K562 (cell line): ENCODE results near the gene NTN4. TPM values are rescaled to one million over a fixed set of nuclear protein-coding genes. Genes with fewer than 3 reads are reported as not detected.

ENCODE experiments used
- ATAC-seq: fragments of 200-7000 bp; cut with Tn5 transposase; 3 replicates; pipeline ENCODE4 v1.9.1; 2020; ENCODE audit warnings: moderate library complexity
- BruUV-seq: library from RNA; stranded (reverse); fragments of 400-500 nt; replicated peaks from 2 replicates; lab custom pipeline; 2021; lab: Mats Ljungman, UMichigan
- CTCF ChIA-PET: fragments of 300-600 bp; formaldehyde crosslinking; extraction: SDS; loops from one replicate; lab custom pipeline; 2021; ENCODE audit warnings: low intra/inter-chr PET ratio; lab: Yijun Ruan, JAX
- POLR2A ChIA-PET: fragments of 300-600, 350-650 bp; sonication (Branson Sonifier 250); formaldehyde crosslinking; extraction: SDS; loops from one replicate; lab custom pipeline; 2021; ENCODE audit warnings: antibody characterized with exemption, inconsistent platforms; lab: Yijun Ruan, JAX
- DNase-seq, 4 experiments: peaks; one replicate each; pipeline versions ENCODE4 v3.0.0 to v3.0.0-alpha.2; 2011 to 2018; ENCODE audit warnings: low spot score in 3 of 4, mixed read lengths in 3 of 4; ENCODE audit errors: extremely low read depth in 1 of 4
- FAIRE-seq: peaks from 2 replicates; lab custom pipeline; 2011; peaks lifted over from hg19 to GRCh38; lab: Jason Lieb, UNC
- H2AFZ ChIP-seq: 2 replicates; pipeline ENCODE4 v1.6.0; 2011; ENCODE audit warnings: low read depth, low read length, control low read depth, inconsistent platforms
- H3K27ac ChIP-seq: fragments of 200-600 bp; 3 replicates; pipeline ENCODE4 v1.8.0; 2011; ENCODE audit warnings: low read depth, mild to moderate bottlenecking, control low read depth, inconsistent platforms, low read length, moderate library complexity, mixed read lengths; ENCODE audit errors: extremely low read depth
- H3K27me3 ChIP-seq, 2 experiments: fragments of 300-600 bp in 1 of 2; 2 replicates in 1 of 2; 3 replicates in 1 of 2; pipeline versions ENCODE4 v1.6.0 to v1.8.0; 2011; ENCODE audit warnings: inconsistent platforms in 2 of 2, low read length in 2 of 2, mild to moderate bottlenecking in 1 of 2, mixed read lengths in 1 of 2, moderate library complexity in 1 of 2; ENCODE audit not compliant: control insufficient read depth in 2 of 2, insufficient read depth in 2 of 2
- H3K36me3 ChIP-seq: fragments of 300-600 bp; 3 replicates; pipeline ENCODE4 v1.8.0; 2011; ENCODE audit warnings: mild to moderate bottlenecking, low read length, inconsistent platforms; ENCODE audit not compliant: control insufficient read depth, insufficient read depth
- H3K4me1 ChIP-seq, 2 experiments: fragments of 200-600 bp in 1 of 2; replicated peaks in 1 of 2; 2 replicates in 1 of 2; 3 replicates in 1 of 2; pipeline versions ENCODE4 v1.5.1 to v1.8.0; 2011; ENCODE audit warnings: inconsistent platforms in 2 of 2, low read length in 2 of 2, mild to moderate bottlenecking in 1 of 2, mixed read lengths in 1 of 2, moderate library complexity in 1 of 2; ENCODE audit not compliant: control insufficient read depth in 2 of 2, insufficient read depth in 2 of 2
- H3K4me2 ChIP-seq: 2 replicates; pipeline ENCODE4 v1.6.1; 2011; ENCODE audit warnings: low read length, control low read depth, inconsistent platforms, mixed read lengths; ENCODE audit not compliant: insufficient read depth
- H3K4me3 ChIP-seq: fragments of 200-600 bp; sonication (generic), shearing (Covaris generic); 2 replicates; pipeline ENCODE4 v1.5.1; 2016; ENCODE audit warnings: control low read depth, inconsistent platforms
- H3K79me2 ChIP-seq: fragments of 200-600 bp; 3 replicates; pipeline ENCODE4 v1.8.0; 2011; ENCODE audit warnings: low read length, inconsistent platforms; ENCODE audit not compliant: control insufficient read depth, insufficient read depth
- H3K9ac ChIP-seq, 2 experiments: 2 replicates each; pipeline versions ENCODE4 v1.6.0 to v1.6.1; 2011; ENCODE audit warnings: low read depth in 2 of 2, low read length in 2 of 2, control low read depth in 1 of 2, inconsistent platforms in 1 of 2, mild to moderate bottlenecking in 1 of 2, mixed read lengths in 1 of 2; ENCODE audit not compliant: insufficient read depth in 1 of 2
- H3K9me1 ChIP-seq: one replicate; pipeline ENCODE4 v1.6.0; 2011; ENCODE audit warnings: inconsistent platforms, mild to moderate bottlenecking, low read length, moderate library complexity; ENCODE audit not compliant: control insufficient read depth, insufficient read depth
- H3K9me3 ChIP-seq: replicated peaks from 2 replicates; pipeline ENCODE4 v1.5.1; 2011; ENCODE audit warnings: low read depth, low read length, inconsistent platforms; ENCODE audit not compliant: control insufficient read depth, insufficient read depth
- H4K20me1 ChIP-seq: replicated peaks from 2 replicates; pipeline ENCODE4 v1.6.1; 2011; ENCODE audit warnings: low read length, inconsistent platforms, mixed read lengths; ENCODE audit not compliant: control insufficient read depth, insufficient read depth
- DPF2 ChIP-seq: fragments of 450-650 bp; IDR thresholded peaks from 2 replicates; pipeline ENCODE4 v1.6.1; 2016
- FOXM1 ChIP-seq, 2 experiments: fragments of 450-650 bp in 1 of 2; sonication (generic) in 1 of 2; formaldehyde crosslinking in 1 of 2; IDR thresholded peaks; 2 replicates each; pipeline versions ENCODE4 v1.6.1 to v1.9.0; 2017 to 2022; ENCODE audit warnings: low read depth in 2 of 2, mild to moderate bottlenecking in 2 of 2, missing genetic modification reagents in 1 of 2, moderate library complexity in 1 of 2
- HDAC6 ChIP-seq: IDR thresholded peaks from 2 replicates; pipeline ENCODE4 v1.6.1; 2012; ENCODE audit warnings: low read depth, mild to moderate bottlenecking, control low read depth, inconsistent platforms, low read length, moderate library complexity
- MXD1 ChIP-seq: fragments of 250-450 bp; sonication (Bioruptor Pico); IDR thresholded peaks from 2 replicates; pipeline ENCODE4 v1.8.0; 2021; ENCODE audit warnings: borderline replicate concordance, mild to moderate bottlenecking, moderate library complexity; ENCODE audit not compliant: poor library complexity, severe bottlenecking
- PHF8 ChIP-seq: fragments of 200-600 bp; sonication (generic); IDR thresholded peaks from 2 replicates; pipeline ENCODE4 v1.6.1; 2012; ENCODE audit warnings: mixed run types, mild to moderate bottlenecking, inconsistent platforms, low read length, moderate library complexity, borderline replicate concordance
- POLR2G ChIP-seq: fragments of 200-400 bp; formaldehyde crosslinking; IDR thresholded peaks from 2 replicates; pipeline ENCODE4 v1.6.1; 2017; ENCODE audit warnings: low read depth, mild to moderate bottlenecking, antibody characterized with exemption, low read length, moderate library complexity
- YY1 ChIP-seq, 3 experiments: IDR thresholded peaks; 2 replicates each; pipeline ENCODE4 v1.6.1; 2011; ENCODE audit warnings: low read length in 2 of 3, mild to moderate bottlenecking in 2 of 3, moderate library complexity in 2 of 3, borderline replicate concordance in 1 of 3, control low read depth in 1 of 3, low read depth in 1 of 3; ENCODE audit not compliant: insufficient read depth in 3 of 3, insufficient replicate concordance in 2 of 3, control insufficient read depth in 1 of 3, insufficient read length in 1 of 3; ENCODE audit errors: extremely low read depth in 1 of 3
- ZNF12 ChIP-seq: sonication (generic); formaldehyde crosslinking; IDR thresholded peaks from 2 replicates; pipeline ENCODE4 v1.4.0; 2020; ENCODE audit warnings: mild to moderate bottlenecking, missing genetic modification reagents
- ZNF121 ChIP-seq: sonication (generic); formaldehyde crosslinking; conservative IDR thresholded peaks from 2 replicates; pipeline ENCODE4 v1.8.0; 2022; ENCODE audit warnings: missing genetic modification reagents
- WGBS: fragments of 100-300 bp; shearing (Covaris generic); methylation state at CpG from one replicate; pipeline ENCODE4 v1.1.6; 2016; ENCODE audit warnings: low coverage, mixed read lengths; ENCODE audit not compliant: insufficient coverage; ENCODE audit errors: missing lambda C conversion rate; 5-methylcytosine and 5-hydroxymethylcytosine counted together
- in situ Hi-C: fragments of 300-500 bp; cut with MboI; formaldehyde crosslinking; loops from 4 replicates; pipeline ENCODE4 v1.15.0; 2018; ENCODE audit warnings: inconsistent platforms, mixed read lengths
- intact Hi-C: fragments of 100-400 bp; cut with micrococcal nuclease; formaldehyde crosslinking; loops from 2 replicates; pipeline ENCODE4 v1.14.2; 2022
- polyA plus RNA-seq, 8 experiments: library from polyadenylated mRNA; depleted of rRNA in 4 of 8; stranded (reverse) in 5 of 8; unstranded in 3 of 8; fragments of >200 nt; fragmentation: Nextera tagmentation in 2 of 8; fragmentation: Illumina TruSeq in 1 of 8; extraction: Ambion mirVana in 2 of 8; extraction: Trizol in 1 of 8; gene quantifications; 2 replicates each; pipeline versions ENCODE4 v1.2.1 to v1.2.3, GENCODE V29; 2011 to 2014; ENCODE audit warnings: inconsistent platforms in 1 of 8, missing spikeins in 1 of 8
- total RNA-seq, 7 experiments: library from RNA; depleted of rRNA in 6 of 7; stranded (reverse); fragments of >200 nt in 6 of 7; fragmentation: Illumina TruSeq in 2 of 7; extraction: Trizol in 2 of 7; gene quantifications; 2 replicates each; pipeline versions ENCODE4 v1.2.1 to v1.2.3, GENCODE V29; 2011 to 2021; ENCODE audit warnings: low replicate concordance in 1 of 7

Gene NTN4
- total and polyA plus RNA-seq, 9 of the 15 experiments (the other 6 are each of a cell fraction or from before 2014, with no cell fraction given): 0.13 TPM; not detected in 8

- no peak for DNase-seq
- no peak overlapping the region for H2AFZ ChIP-seq
- H3K4me2 ChIP-seq: no peak overlapping the region
- H3K27me3 ChIP-seq: peaks cover 7 to 9% of the 10 kb centered on the region in 2 experiments; a peak in 3 of 5 replicates
- H3K9me3 ChIP-seq: no peaks in the 10 kb centered on the region
- no peaks in the 10 kb centered on the region for H4K20me1 ChIP-seq
- in situ Hi-C loops (loop anchor here (10.0 kb wide), 1 partner anchor 188 kb away; no protein-coding TSS in a partner anchor), intact Hi-C loops (loop anchor here (10.0 kb wide), 1 partner anchor 368 kb away; the partner anchor contains the start of gene HAL)
- no peak overlapping the region for H3K4me3 ChIP-seq
- no peak overlapping the region for H3K27ac ChIP-seq
- no peaks in the 10 kb centered on the region for H3K9me1 ChIP-seq
- BruUV-seq: no TSS peak
- no peaks in the 10 kb centered on the region for H3K36me3 ChIP-seq
- ChIA-PET CTCF (no interaction called here), POLR2A (no interaction called here)
- H3K9ac ChIP-seq: no peak overlapping the region
- no peaks in the 10 kb centered on the region; a peak in 1 of 5 replicates for H3K4me1 ChIP-seq
- FAIRE-seq: no peak
- no peaks in the 10 kb centered on the region for H3K79me2 ChIP-seq
- TF ChIP-seq YY1 (IDR thresholded peaks at IDR 0.05; ENCODE audit: borderline replicate concordance in 1 of 3, control insufficient read depth in 1 of 3, extremely low read depth in 1 of 3, insufficient read depth in 3 of 3, insufficient read length in 1 of 3, insufficient replicate concordance in 2 of 3, low read depth in 1 of 3, low read length in 2 of 3) (no peak), ZNF12 (CRISPR knock-in tag) (no peak), HDAC6 (no peak), PHF8 (no peak), FOXM1 (IDR thresholded peaks at IDR 0.05; ENCODE audit: low read depth) (no peak), FOXM1 (CRISPR knock-in tag; IDR thresholded peaks at IDR 0.05; ENCODE audit: low read depth) (no peak), DPF2 (no peak), MXD1 (no peak), POLR2G (no peak), ZNF121 (CRISPR knock-in tag) (no peak)
- no peak for ATAC-seq
- 3% methylated on average over 5 of the region's 5 CpGs for WGBS
Measured at GRCh38 chr12:95626854-95627253, 163.7 kb downstream of the NTN4 start.
